A172 (cell line): ENCODE measurements around the gene INHBC. TPM values are rescaled to one million over a fixed set of nuclear protein-coding genes. Genes with fewer than 3 reads are reported as not detected.
"Not testable (repeated sequence)": the region's sequence is repeated elsewhere in the genome, so short reads cannot be mapped to it uniquely, and the experiment has no call there.

Source experiments
- DNase-seq: peaks from one replicate; pipeline ENCODE4 v3.0.0-alpha.2; 2015; ENCODE audit warnings: low spot score
- total RNA-seq: library from RNA; depleted of rRNA; stranded (reverse); fragments of >200 nt; shearing (Covaris generic); gene quantifications from 2 replicates; pipeline ENCODE4 v1.2.3, GENCODE V29; 2014; rRNA removed

INHBC gene
- total RNA-seq, 1 experiment from 2014 or later: not detected

DNA sequence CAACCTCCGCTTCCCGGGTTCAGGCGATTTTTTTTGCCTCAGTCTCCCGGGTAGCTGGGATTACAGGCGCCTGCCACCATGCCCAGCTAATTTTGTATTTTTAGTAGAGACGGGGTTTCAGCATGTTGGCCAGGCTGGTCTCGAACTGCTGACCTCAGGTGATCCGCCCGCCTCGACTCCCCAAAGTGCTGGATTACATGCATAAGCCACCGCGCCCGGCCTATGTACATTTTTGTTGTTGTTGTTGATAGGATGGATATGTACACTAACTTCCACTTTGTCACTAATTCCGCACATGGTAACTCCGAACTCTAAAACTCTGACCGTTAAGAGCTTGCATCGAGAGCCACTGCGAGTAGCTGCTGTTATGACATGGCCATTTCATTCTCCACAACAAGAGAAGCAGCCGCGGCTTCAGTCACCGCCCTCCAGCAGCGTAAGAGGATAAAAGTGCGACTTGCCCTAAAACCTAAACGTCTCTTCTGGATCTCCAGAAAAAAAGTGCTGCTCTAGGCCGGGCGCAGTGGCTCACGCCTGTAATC lies 52.5 kb downstream of the INHBC start:
- no peak for DNase-seq

- peak; percentile 93 for DNase-seq
Measured at GRCh38 chr12:57487597-57488401, 53.2 kb downstream of the INHBC start, which contains the start of gene MARS1. Gene MARS1 (plus strand): TSS chr12:57488068. CDS start chr12:57488091, 23 bp downstream.

DNA sequence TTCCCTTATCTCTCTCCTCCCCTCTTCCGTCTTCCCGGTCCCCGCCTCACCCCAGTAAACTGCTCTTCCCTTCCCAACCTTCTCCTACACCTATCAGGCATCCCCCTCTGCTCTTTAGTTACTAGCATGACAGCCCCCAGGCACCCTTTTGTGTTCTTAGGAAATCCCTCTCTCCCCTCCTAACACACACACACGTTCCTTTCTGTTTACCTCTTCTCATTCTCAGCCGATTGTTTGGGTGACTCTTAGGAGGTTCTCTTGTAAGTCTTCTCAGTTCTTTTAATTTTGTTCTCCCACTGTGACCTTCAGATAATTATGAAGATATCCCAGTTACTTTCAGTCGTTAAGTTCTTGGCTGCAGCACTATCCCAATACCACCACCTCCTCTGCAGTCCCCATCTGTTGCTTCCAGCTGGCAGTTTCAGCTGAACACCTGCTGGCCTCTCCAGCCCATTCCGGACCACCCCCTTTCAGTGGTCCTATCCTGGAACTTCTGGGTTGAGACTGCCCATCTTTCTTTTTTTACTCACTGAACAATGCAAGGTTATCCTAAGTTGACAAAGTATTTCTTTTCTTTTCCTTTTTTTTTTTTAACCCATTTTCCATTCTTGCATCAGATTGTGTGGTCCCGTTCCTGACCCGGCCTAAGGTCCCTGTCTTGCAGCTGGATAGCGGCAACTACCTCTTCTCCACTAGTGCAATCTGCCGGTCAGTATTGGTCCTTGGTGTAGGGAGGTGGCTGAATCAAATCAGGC lies 54.0 kb downstream of the INHBC start:
- DNase-seq: no peak

GRCh38 chr12:57489157-57489641 lies 54.6 kb downstream of the INHBC start:
- DNase-seq: no peak

GRCh38 chr12:57490126-57490525 lies 55.5 kb downstream of the INHBC start:
- DNase-seq: no peak

DNA sequence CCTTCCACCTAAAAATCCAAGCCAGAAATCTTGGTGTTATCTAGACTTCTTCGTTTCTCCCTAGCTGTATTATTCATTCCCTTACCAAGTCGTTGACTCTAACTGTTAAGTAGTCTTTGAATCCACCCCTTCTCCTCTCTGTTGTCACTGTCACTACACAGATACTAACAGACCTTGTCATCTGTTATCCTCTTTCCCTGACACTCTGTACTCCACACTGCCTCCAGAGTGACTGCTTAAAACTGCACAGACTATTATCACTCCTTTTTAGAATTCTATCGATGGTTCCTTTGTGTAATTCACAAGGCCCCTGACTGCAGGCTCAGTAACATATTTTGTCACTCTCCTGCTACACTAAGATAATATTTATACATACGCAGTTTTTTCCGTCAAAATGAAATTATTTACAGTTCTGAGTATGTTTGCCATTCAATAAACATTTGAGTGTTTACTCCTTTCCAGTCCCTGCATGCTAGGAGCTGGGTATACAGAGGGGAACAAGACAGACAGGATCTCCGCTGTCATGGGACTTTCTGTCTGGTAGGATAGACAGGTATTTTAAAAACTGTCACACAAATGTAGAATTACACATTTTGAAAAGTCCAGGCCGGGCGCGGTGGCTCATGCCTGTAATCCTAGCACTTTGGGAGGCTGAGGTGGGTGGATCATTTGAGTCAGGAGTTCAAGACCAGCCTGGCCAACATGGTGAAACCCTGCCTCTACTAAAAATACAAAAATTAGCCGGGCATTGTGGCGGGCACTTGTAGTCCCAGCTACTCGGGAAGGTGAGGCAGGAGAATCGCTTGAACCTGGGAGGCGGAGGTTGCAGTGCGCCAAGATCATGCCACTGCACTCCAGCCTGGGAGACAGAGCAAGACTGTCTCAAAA lies 57.1 kb downstream of the INHBC start:
- DNase-seq: no peak

DNA sequence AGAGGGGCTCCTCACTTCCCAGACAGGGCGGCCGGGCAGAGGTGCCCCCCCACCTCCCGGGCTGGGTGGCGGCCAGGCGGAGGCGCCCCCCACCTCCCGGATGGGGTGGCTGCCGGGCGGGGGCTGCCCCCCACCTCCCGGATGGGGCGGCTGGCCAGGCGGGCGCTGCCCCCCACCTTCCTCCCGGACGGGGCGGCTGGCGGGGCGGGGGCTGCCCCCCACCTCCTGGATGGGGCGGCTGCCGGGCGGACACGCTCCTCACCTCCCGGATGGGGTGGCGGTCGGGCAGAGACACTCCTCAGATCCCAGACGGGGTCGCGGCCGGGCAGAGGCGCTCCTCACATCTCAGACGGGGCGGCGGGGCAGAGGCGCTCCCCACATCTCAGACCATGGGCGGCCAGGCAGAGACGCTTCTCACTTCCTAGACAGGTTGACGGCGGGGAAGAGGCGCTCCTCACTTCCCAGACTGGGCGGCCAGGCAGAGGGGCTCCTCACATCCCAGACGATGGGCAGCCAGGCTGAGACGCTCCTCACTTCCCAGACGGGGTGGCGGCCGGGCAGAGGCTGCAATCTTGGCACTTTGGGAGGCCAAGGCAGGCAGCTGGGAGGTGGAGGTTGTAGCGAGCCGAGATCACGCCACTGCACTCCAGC lies 60.6 kb downstream of the INHBC start:
- DNase-seq: not testable (repeated sequence)

DNA sequence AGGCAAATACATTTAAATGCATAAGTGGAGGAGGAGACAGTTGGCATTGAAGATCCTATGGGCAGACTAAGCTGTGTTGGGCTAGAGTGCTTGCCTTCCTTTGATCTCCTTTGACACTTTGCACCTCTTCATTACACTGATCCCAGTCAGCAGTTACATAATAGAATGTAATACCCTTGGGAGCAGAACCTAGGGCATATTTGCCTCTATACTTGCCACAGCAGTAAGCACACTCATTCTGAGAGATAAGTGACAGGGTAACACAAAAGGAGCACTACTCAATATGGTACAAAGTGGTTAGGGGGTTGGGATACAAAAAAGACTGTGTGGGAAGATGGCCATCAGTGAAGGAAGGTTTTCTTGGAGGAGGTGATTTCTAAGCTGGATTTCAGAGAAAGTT lies 62.2 kb downstream of the INHBC start:
- no peak for DNase-seq

DNA sequence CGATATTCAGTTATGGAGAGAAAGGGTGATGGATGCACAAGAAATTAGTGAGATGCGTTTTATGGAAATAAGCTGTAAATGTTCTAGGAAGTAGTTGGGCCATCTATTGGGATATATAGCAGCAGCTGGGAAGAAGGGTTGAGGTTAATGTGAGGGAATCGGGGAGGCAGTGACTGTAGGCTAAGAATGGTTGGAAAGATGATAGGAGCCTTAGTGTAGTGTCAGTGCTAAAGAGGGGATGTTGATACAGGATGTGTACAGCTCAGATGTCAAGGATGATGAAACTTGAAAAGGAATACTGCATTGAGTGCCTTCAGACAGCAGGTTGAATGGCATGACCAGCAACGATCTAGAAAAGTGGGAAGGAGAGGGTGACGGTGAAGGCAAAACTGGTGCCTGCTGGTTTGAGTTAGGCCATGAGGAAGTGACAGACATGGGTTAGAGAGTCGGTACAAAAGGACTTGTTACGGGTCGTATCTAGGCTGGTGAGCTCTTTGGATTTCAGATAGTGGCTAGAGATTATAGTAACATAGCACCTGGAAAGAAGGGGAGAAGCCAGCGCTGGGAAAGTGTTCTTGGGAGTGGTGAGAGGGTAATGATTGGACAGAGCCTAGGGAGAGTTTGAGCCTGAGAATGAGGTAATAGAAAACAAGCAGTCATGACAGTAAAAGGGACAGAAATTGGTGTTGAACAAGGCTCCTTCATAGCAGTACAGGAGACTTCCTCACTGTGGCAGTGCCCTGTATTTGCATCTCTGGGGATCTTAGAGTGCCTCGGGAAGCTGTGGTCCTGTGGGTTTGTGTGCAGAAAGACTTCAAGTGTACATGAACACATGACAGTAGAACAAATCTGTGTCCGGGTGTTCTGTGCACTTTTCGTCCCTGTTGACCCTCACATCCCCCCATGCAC lies 62.9 kb downstream of the INHBC start:
- DNase-seq: no peak

- no peak for DNase-seq
Measured at GRCh38 chr12:57498132-57498502, 63.5 kb downstream of the INHBC start.

DNA sequence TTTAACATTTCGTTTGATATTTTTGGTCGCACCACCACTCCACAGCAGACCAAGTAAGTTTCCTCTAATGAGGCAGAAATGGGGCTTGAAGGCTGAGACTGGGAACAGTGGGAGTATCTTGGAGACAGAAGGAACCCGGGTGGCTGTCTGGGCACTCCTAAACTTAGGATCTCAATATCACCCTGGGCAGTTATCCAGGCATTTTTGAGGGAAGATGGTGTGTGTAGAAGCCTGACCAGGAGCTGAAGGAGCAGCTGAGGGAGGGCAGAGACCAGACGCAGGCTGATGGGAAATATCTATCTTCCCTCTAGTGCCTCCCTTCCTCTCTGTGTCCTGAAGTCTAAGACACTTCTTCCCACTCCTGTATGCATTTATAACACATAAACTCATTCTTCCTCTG lies 64.0 kb downstream of the INHBC start:
- DNase-seq: no peak

DNA sequence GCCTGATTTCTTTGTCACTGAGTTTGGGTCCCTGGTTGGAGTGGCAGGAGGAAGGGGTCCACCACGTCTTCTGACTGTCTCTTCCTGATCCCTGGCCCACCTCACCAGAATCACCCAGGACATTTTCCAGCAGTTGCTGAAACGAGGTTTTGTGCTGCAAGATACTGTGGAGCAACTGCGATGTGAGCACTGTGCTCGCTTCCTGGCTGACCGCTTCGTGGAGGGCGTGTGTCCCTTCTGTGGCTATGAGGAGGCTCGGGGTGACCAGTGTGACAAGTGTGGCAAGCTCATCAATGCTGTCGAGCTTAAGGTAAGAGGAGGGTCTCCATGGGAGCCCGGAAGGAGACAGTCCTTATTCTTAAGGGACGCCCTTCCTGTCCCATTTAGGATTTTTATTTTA lies 65.6 kb downstream of the INHBC start:
- DNase-seq: no peak

Other genes with a start within 250 kb of the INHBC start
- gene NXPH4, start 218.0 kb upstream of the INHBC start, total RNA-seq: 5.3 and 5.8 TPM in 2 replicates
- gene SHMT2, start 205.1 kb upstream of the INHBC start, total RNA-seq: 208 and 223 TPM in 2 replicates
- 0.59 and 0.89 TPM in 2 replicates for gene STAC3, start 183.6 kb upstream of the INHBC start, total RNA-seq
- 9.4 and 16.3 TPM in 2 replicates for gene R3HDM2, start 3.7 kb upstream of the INHBC start, total RNA-seq
- 0.14 and 0.17 TPM in 2 replicates for gene INHBE, start 20.5 kb downstream of the INHBC start, total RNA-seq
- gene GLI1, start 25.0 kb downstream of the INHBC start, total RNA-seq: 0.19 and 4.1 TPM in 2 replicates
- 0.43 and 0.79 TPM in 2 replicates for gene ARHGAP9, start 45.1 kb downstream of the INHBC start, total RNA-seq
- gene MARS1, start 53.3 kb downstream of the INHBC start, total RNA-seq: 86.0 and 319 TPM in 2 replicates
- gene DDIT3, start 85.7 kb downstream of the INHBC start, total RNA-seq: 45.3 and 46.9 TPM in 2 replicates
- 2.3 and 11.8 TPM in 2 replicates for gene MBD6, start 88.0 kb downstream of the INHBC start, total RNA-seq
- 133 and 149 TPM in 2 replicates for gene DCTN2, start 112.4 kb downstream of the INHBC start, total RNA-seq
- gene KIF5A, start 115.3 kb downstream of the INHBC start, total RNA-seq: 0.36 and 0.67 TPM in 2 replicates
- 42.5 and 54.0 TPM in 2 replicates for gene PIP4K2C, start 156.4 kb downstream of the INHBC start, total RNA-seq
- gene DTX3, start 170.0 kb downstream of the INHBC start, total RNA-seq: 13.6 and 21.3 TPM in 2 replicates
- 20.6 and 23.0 TPM in 2 replicates for gene ARHGEF25, start 176.7 kb downstream of the INHBC start, total RNA-seq
- gene B4GALNT1, start 198.4 kb downstream of the INHBC start, total RNA-seq: 61.9 and 82.6 TPM in 2 replicates